ENCODE measurements around the gene ZNF625. TPM values are rescaled to one million over a fixed set of nuclear protein-coding genes. Genes with fewer than 3 reads are reported as not detected.
A peak's percentile ranks its signal among the peaks of the same experiment; 100 is the strongest.

The ZNF625 gene
- total RNA-seq, result 1 to 10 TPM; 3.2 to 4.9 TPM

DNA sequence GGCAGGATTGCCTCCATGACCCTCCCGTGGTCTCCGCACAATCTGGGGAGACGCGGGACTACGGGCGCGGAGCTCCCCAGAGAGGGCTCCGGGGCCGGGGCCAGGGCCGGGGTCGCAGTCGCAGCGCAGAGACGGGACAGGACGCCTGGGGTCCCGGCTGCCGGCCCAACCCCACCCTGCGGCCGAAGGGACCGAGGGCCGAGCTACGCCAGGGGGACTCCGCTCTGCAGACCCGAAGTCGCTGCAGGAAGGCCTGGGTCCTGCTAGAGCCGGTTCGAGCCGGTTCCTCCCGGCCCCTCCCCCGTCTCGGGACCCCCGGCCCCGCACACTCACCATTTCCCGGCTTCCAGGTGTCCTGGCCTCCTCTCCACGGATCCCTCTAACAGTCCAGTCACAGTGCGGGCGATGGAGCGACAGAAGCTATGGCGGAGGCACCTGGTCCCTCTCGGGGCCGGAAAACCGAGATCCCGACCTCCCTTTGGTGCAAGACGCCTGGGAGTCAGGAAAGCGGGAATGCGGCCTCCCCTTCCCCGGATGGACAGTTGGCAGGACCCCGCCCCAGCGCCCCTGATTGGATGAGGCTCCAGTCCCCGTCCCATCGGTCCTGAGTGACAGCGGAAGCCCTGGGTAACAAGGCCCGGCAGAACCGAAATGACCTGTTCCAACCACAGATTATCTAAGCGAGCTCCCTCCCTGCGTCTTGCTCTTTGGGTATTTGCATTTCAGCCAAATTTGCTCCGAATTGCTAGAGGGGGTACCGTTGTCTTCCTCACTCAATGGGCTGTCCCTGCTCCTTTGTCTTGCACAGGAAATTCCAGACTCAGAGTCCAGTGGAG, at the start of gene ZNF625:
Gene ZNF625, minus strand, starts transcription at position 512 of the 836 bp plus-strand sequence. Its CDS starts 176 bp downstream, at position 336.
- Mint-ChIP-seq H3K36me3 (ENCODE audit: insufficient read depth in 2 of 2) (peaks cover 7 to 9% of the 10 kb centered on the region in 2 donors), H3K27ac (peak within 1 kb of the TSS; percentile 79), H3K4me3 (peak within 1 kb of the TSS; percentile 89 to 91), H3K4me1 (ENCODE audit: low read depth) (peaks cover 6% of the 10 kb centered on the region), H3K27me3 (ENCODE audit: low read depth) (no peaks in the 10 kb centered on the region), H3K9me3 (no peaks in the 10 kb centered on the region)
- DNase-seq, result peak; percentile 61 to 65
- ATAC-seq (replicated peaks in 1 of 2), result peak; percentile 90 to 93

DNA sequence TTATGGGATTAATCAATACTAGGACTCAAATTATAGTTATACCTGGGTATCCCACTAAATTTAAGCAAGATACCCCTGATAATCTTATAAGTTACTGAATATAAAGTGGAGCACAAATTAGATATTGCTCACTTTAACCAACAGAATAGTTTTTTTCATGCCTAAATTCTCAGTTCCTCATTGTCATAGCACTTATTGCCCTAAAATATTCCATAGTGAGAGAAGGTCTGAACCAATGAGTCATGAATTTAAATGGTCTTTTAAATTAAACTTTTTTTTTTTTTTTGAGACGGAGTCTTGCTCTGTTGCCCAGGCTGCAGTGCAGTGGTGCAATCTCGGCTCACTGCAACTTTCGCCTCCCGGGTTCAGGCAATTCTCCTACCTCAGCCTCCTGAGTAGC, 48.8 kb upstream of the ZNF625 start:
- no peak for DNase-seq
- H3K4me3 Mint-ChIP-seq, result no peak overlapping the region
- peaks cover 11 to 25% of the 10 kb centered on the region in 2 donors for H3K9me3 Mint-ChIP-seq
- no peaks in the 10 kb centered on the region for H3K27me3 Mint-ChIP-seq (ENCODE audit: low read depth)
- peaks cover 21 to 36% of the 10 kb centered on the region in 2 donors for H3K36me3 Mint-ChIP-seq (ENCODE audit: insufficient read depth in 2 of 2)
- H3K4me1 Mint-ChIP-seq (ENCODE audit: low read depth), result peaks cover 8% of the 10 kb centered on the region
- H3K27ac Mint-ChIP-seq, result no peak overlapping the region
- ATAC-seq (replicated peaks in 1 of 2), result no peak

DNA sequence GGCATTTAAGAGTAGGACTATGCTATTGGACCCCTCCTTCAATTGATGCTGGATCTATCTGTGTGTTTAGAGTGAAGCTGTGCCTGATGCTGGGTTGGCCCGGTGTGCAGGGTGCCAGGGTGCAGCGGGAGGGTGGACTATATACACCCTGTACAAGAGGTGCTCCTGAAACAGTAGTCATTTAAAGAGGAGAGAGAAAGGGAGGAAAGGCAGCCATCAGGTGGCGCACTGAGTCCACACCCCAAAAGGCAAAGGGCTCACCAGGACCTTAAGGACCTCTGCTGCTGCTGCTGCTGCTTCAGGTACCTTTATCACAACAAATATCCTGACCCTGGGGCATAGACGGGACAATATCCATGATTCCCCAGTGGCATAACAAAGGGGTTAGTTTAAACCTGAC, 45.7 kb upstream of the ZNF625 start:
- ATAC-seq (replicated peaks in 1 of 2) (peak; percentile 82 to 86), DNase-seq (peak; percentile 55 to 66)
- H3K27ac Mint-ChIP-seq, result no peak overlapping the region
- H3K27me3 Mint-ChIP-seq (ENCODE audit: low read depth), result no peaks in the 10 kb centered on the region
- H3K36me3 Mint-ChIP-seq (ENCODE audit: insufficient read depth in 2 of 2), result peaks cover 20 to 27% of the 10 kb centered on the region in 2 donors
- H3K9me3 Mint-ChIP-seq, result peaks cover 14 to 19% of the 10 kb centered on the region in 2 donors
- H3K4me1 Mint-ChIP-seq (ENCODE audit: low read depth), result peaks cover 19% of the 10 kb centered on the region
- no peak overlapping the region for H3K4me3 Mint-ChIP-seq

DNA sequence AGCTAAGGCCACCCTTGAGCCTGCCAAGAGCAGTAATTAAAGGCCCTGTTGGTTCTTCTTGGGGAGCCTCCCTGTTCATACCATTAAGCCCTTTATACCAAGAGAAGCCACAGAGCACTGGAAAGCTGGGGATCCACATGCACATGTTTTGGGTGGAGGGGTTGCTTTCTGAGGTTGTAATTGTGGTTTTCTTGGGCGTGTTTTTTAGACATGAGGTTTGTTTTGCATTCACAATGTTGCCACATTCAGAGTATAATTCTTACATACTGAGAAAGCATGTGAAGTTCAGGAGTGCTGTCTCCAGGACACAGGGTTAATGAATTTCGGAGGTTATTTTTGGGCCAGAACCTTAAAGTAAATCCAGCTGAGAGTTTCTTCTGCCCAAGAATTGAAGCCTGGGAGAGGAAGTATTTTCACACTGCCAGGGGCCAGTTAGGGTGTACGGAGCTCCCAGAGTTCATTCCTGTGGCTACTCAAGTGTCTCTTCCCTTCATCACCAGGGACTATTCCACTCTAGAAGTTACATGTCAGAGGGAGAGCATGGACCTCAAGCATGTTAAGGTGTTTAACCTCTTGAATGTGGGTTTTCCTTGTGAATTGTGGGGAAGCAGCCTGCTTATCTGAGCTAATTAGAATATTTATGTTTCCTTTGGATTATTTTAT, 43.4 kb upstream of the ZNF625 start:
- no peak overlapping the region for H3K27ac Mint-ChIP-seq
- peaks cover 22 to 29% of the 10 kb centered on the region in 2 donors for H3K36me3 Mint-ChIP-seq (ENCODE audit: insufficient read depth in 2 of 2)
- ATAC-seq (replicated peaks in 1 of 2) (no peak), DNase-seq (no peak)
- peaks cover 33% of the 10 kb centered on the region for H3K4me1 Mint-ChIP-seq (ENCODE audit: low read depth)
- H3K4me3 Mint-ChIP-seq, result peak overlapping the region in 1 of 2 donors; percentile 4
- H3K9me3 Mint-ChIP-seq, result peaks cover 8 to 22% of the 10 kb centered on the region in 2 donors
- no peaks in the 10 kb centered on the region for H3K27me3 Mint-ChIP-seq (ENCODE audit: low read depth)

DNA sequence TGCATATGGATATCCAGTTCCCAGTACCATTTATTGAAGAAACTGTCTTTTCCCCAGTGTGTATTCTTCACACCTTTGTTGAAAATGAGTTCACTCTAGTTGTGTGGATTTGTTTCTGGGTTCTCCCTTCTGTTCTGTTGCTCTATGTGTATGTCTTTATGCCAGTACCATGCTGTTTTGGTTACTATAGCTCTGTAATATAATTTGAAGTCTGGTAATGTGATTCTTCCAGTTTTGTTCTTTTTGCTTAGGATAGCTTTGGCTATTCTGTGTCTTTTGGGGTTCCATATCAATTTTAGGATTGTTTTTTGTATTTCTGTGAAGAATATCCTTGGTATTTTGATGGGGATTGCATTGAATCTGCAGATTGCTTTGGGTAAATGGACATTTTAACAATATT, 41.6 kb upstream of the ZNF625 start:
- Mint-ChIP-seq H3K4me1 (ENCODE audit: low read depth) (peaks cover 37% of the 10 kb centered on the region), H3K4me3 (no peak overlapping the region), H3K27me3 (ENCODE audit: low read depth) (no peaks in the 10 kb centered on the region), H3K27ac (peak overlapping the region; percentile 13), H3K9me3 (peaks cover 6 to 22% of the 10 kb centered on the region in 2 donors), H3K36me3 (ENCODE audit: insufficient read depth in 2 of 2) (peaks cover 28 to 39% of the 10 kb centered on the region in 2 donors)
- no peak for DNase-seq
- no peak for ATAC-seq (replicated peaks in 1 of 2)

DNA sequence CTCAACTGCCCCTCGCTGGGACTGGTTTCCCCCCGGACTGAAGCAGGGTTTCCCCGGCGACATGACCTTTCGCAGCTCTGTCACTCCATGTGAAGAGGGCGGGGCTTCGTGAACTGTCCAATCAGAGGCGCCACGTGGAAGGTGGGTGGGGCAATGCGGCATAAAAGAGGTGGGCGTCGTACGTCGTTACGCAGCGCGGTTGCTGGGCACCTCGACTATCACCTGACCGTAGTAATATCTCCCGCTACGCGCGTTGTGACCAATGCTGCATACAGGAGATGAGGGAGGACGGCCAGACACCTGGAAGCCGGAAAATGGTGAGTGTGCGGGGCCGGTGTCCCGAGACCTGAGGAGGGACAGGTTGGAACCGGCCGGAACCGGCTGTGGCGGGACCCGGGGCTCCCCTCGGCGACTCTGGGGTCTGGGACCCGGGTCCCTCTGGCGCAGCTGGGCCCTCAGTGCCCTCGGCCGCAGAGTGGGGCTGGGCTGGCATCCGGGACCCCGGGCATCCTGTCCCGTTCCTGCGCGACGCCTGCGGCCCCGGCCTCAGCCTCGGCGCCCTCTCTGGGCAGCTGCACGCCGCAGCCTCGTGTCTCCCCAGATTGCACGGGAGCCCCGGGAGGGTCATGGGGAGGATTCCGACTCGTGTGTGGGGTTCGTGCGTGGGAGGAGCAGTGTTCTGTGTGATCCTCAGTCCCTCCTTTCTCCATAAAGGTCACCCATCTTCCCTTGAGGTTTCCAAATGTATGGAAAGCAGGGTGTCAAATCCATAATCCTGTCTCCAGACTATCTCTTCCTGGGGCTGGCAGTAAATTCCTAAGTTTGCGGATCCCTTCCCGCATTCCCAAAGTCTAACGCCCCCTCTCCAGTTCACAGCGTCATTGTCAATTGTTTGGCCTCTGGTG, 38.5 kb upstream of the ZNF625 start:
- H3K4me3 Mint-ChIP-seq, result peak overlapping the region; percentile 78 to 86
- no peaks in the 10 kb centered on the region for H3K27me3 Mint-ChIP-seq (ENCODE audit: low read depth)
- ATAC-seq (replicated peaks in 1 of 2) (peak; percentile 83 to 91), DNase-seq (peak; percentile 59 to 85)
- H3K9me3 Mint-ChIP-seq, result peaks cover 7 to 21% of the 10 kb centered on the region in 2 donors
- peak overlapping the region; percentile 68 for H3K27ac Mint-ChIP-seq
- H3K36me3 Mint-ChIP-seq (ENCODE audit: insufficient read depth in 2 of 2), result peaks cover 40 to 58% of the 10 kb centered on the region in 2 donors
- peaks cover 31% of the 10 kb centered on the region for H3K4me1 Mint-ChIP-seq (ENCODE audit: low read depth)

DNA sequence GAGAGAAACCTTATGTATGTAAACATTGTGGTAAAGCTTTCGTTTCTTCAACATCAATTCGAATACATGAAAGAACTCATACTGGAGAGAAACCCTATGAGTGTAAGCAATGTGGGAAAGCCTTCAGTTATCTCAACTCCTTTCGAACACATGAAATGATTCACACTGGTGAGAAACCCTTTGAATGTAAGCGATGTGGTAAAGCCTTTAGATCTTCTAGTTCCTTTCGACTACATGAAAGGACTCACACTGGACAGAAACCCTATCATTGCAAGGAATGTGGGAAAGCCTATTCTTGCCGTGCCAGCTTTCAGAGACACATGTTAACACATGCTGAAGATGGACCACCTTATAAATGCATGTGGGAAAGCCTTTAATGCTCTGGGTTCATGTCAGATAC, 31.1 kb upstream of the ZNF625 start:
- ATAC-seq (replicated peaks in 1 of 2) (no peak), DNase-seq (no peak)
- H3K36me3 Mint-ChIP-seq (ENCODE audit: insufficient read depth in 2 of 2), result peaks cover 60 to 83% of the 10 kb centered on the region in 2 donors
- H3K27ac Mint-ChIP-seq, result no peak overlapping the region
- H3K27me3 Mint-ChIP-seq (ENCODE audit: low read depth), result no peaks in the 10 kb centered on the region
- peaks cover 4% of the 10 kb centered on the region for H3K4me1 Mint-ChIP-seq (ENCODE audit: low read depth)
- H3K4me3 Mint-ChIP-seq, result no peak overlapping the region
- peaks cover 18 to 33% of the 10 kb centered on the region in 2 donors for H3K9me3 Mint-ChIP-seq

DNA sequence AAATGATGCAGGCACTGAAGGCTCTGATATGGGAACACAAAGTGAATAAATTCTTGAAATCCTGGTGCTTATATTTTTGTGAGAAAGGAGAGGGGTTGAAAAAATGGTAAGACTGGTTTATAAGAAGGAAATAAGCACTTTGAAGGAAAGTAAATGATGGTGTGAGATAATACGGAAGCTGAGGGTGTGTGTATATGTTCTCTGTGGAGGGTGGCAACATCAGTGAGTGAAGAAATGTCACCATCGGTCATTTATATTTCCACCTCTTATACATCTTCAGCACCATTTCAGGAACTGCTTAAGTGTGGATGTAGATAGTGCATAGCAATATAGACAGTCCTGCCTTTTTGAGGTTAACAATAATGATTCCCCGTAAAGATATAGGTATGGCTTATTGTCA, 23.8 kb upstream of the ZNF625 start:
- peaks cover 44 to 76% of the 10 kb centered on the region in 2 donors for H3K36me3 Mint-ChIP-seq (ENCODE audit: insufficient read depth in 2 of 2)
- DNase-seq, result no peak
- ATAC-seq (replicated peaks in 1 of 2), result no peak
- no peak overlapping the region for H3K4me3 Mint-ChIP-seq
- peak overlapping the region; percentile 51 for H3K27ac Mint-ChIP-seq
- peaks cover 11 to 25% of the 10 kb centered on the region in 2 donors for H3K9me3 Mint-ChIP-seq
- no peaks in the 10 kb centered on the region for H3K27me3 Mint-ChIP-seq (ENCODE audit: low read depth)
- no peaks in the 10 kb centered on the region for H3K4me1 Mint-ChIP-seq (ENCODE audit: low read depth)

DNA sequence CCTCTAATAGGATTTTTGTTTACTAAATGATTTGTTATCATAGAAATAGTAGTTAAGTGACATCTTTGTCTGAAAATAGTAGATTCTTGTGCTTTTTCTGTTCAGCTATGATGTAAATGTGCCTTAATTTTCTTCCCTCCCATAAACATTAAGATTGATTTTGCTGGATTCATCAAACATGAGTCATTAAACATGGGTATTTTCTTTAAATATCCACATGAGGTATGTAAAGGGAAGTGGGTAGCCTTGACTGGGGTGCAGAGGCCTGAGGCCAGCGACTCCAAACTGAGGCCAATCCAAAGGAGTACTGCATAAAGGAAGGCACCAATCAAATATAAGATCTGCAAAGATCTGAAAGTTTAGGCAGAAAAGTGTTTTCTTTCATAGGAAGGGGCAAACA, 10.1 kb upstream of the ZNF625 start:
- peaks cover 56% of the 10 kb centered on the region for H3K4me1 Mint-ChIP-seq (ENCODE audit: low read depth)
- H3K9me3 Mint-ChIP-seq, result no peaks in the 10 kb centered on the region
- H3K36me3 Mint-ChIP-seq (ENCODE audit: insufficient read depth in 2 of 2), result peaks cover 9 to 18% of the 10 kb centered on the region in 2 donors
- H3K27me3 Mint-ChIP-seq (ENCODE audit: low read depth), result no peaks in the 10 kb centered on the region
- H3K4me3 Mint-ChIP-seq, result peak overlapping the region in 1 of 2 donors; percentile 35
- H3K27ac Mint-ChIP-seq, result peak overlapping the region; percentile 33
- ATAC-seq (replicated peaks in 1 of 2) (no peak), DNase-seq (no peak)

DNA sequence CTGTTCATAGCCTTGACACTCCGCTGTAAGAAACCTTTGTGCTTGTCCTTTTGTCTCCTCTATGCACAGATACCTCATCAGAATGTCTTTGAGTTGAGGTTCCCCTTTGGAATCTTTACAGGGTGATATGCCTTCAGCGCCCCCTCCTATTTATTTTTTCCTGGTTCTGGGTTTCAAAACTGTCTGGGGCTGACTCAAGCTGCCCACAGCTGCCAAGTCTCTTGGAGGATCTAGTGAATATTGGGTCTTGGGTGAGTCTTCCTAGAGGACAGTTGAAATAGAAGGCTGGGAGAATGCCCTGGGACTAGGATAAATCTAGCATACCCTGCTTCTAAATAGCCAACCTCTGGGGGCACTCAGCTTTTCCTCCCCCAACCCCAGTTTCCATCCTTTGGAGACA, 7.3 kb upstream of the ZNF625 start:
- no peak for ATAC-seq (replicated peaks in 1 of 2)
- Mint-ChIP-seq H3K27me3 (ENCODE audit: low read depth) (no peaks in the 10 kb centered on the region), H3K4me1 (ENCODE audit: low read depth) (peaks cover 47% of the 10 kb centered on the region), H3K36me3 (ENCODE audit: insufficient read depth in 2 of 2) (peaks cover 7% of the 10 kb centered on the region in 2 donors), H3K27ac (peak overlapping the region; percentile 98), H3K4me3 (peak overlapping the region; percentile 97 to 98), H3K9me3 (no peaks in the 10 kb centered on the region)
- DNase-seq, result no peak

DNA sequence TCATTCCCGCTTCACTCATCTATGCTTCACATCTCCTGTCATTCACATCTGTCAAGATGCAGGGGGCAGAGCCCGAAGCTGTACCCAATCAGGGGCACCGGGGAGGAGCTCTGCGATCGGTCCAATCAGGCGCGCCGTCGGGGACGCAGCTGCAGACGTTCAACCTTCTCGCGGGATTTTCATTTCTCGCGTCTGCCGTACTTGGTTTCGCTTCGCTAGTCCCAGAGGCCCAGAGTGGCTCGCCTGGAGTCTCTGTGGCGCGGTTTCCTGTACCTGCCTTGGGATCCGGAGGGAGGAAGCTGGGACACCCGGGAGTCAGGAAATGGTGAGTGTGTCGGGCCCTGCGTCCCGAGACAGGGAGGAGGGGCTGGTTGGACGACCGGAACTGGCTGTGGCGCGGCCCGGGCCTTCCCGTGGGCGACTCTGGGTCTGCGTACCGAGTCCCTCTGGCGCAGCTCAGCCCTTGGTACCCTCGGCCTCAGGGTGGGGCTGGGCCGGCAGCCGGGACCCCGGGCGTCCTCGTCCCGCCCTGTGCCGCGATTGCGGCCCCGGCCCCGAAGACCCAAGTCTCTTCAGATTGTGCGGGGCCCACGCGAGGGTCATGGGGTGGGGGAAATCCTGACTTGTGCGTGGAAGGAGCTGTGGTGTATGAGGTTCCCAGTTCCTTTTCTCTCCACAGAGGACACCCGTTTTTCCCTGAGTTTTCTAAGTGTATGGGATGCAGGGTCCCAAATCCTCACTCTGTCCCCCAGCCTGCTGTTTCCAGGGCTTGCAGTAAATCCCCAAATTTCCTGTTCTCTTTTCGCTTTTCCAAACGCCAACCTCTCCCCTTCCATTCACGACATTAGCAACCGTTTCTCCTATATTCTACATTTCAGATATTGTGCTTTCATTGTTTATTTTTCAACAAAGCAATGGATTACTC, 6.6 kb upstream of the ZNF625 start, which contains the start of gene ZNF136:
Gene ZNF136, plus strand, starts transcription at position 215 of the 925 bp plus-strand sequence. Its CDS starts 108 bp downstream, at position 323.
- DNase-seq (peak; percentile 92 to 96), ATAC-seq (replicated peaks in 1 of 2) (peak; percentile 99)
- Mint-ChIP-seq H3K4me1 (ENCODE audit: low read depth) (peaks cover 47% of the 10 kb centered on the region), H3K4me3 (peak within 1 kb of the TSS; percentile 97 to 98), H3K27me3 (ENCODE audit: low read depth) (no peaks in the 10 kb centered on the region), H3K36me3 (ENCODE audit: insufficient read depth in 2 of 2) (peaks cover 7% of the 10 kb centered on the region in 2 donors), H3K27ac (peak within 1 kb of the TSS; percentile 99), H3K9me3 (no peaks in the 10 kb centered on the region)

DNA sequence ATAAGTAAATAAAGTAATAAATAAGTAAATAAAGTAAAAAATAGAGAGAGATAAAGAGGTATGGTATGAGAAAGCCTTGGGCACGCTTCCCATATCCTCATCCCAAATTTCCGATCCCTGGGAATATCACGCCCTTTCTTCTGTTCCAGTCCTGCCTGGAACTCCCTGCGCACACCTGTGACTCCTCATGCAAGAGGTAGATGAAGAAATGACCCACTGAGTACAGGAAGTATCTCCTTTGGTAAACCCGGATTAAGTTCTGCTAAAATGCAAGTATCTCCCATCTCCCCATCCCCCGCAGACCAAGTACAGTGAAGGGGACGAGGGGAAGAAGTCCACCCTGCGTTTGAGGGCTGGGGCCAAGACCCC, 6.0 kb upstream of the ZNF625 start:
- Mint-ChIP-seq H3K36me3 (ENCODE audit: insufficient read depth in 2 of 2) (peaks cover 6 to 7% of the 10 kb centered on the region in 2 donors), H3K27me3 (ENCODE audit: low read depth) (no peaks in the 10 kb centered on the region), H3K4me3 (peak overlapping the region; percentile 97 to 98), H3K4me1 (ENCODE audit: low read depth) (peaks cover 46% of the 10 kb centered on the region), H3K27ac (peak overlapping the region; percentile 99), H3K9me3 (no peaks in the 10 kb centered on the region)
- ATAC-seq (replicated peaks in 1 of 2) (peak in 1 of 2 donors; percentile 26), DNase-seq (no peak)
